Cardiac muscle cell (in vitro differentiated cells and primary cell): Measurements from ENCODE around the gene AHNAK. TPM values are rescaled to one million over a fixed set of nuclear protein-coding genes. Genes with fewer than 3 reads are reported as not detected.

Experiments used
- DNase-seq, 2 donors: peaks; one replicate each; pipeline versions ENCODE4 v3.0.0 to v3.0.0-alpha.2; 2010 to 2017; ENCODE audit warnings: low read depth in 1 of 2, low spot score in 1 of 2
- H3K27ac ChIP-seq: fragments of 200-600 bp; sonication (generic); 2 replicates; pipeline ENCODE4 v1.5.1; 2016
- H3K27me3 ChIP-seq: fragments of 200-600 bp; sonication (generic); 2 replicates; pipeline ENCODE4 v1.6.0; 2016; ENCODE audit warnings: control low read depth
- H3K36me3 ChIP-seq: fragments of 200-600 bp; sonication (generic); 2 replicates; pipeline ENCODE4 v1.5.1; 2016; ENCODE audit warnings: control low read depth
- H3K4me1 ChIP-seq: fragments of 200-600 bp; sonication (generic); 2 replicates; pipeline ENCODE4 v1.8.1; 2017; ENCODE audit warnings: low read depth, mild to moderate bottlenecking, mixed run types
- H3K4me3 ChIP-seq: fragments of 200-600 bp; sonication (generic); 2 replicates; pipeline ENCODE4 v1.5.1; 2016; ENCODE audit warnings: mild to moderate bottlenecking
- H3K9me3 ChIP-seq: fragments of 200-600 bp; sonication (generic); 2 replicates; pipeline ENCODE4 v1.5.1; 2017; ENCODE audit warnings: low read depth, mild to moderate bottlenecking, control low read depth
- CTCF ChIP-seq: IDR thresholded peaks from 2 replicates; pipeline ENCODE4 v1.5.1; 2012; ENCODE audit warnings: low read depth, mild to moderate bottlenecking, low read length
- polyA plus RNA-seq: library from polyadenylated mRNA; unstranded; fragments of >200 nt; fragmentation: Nextera tagmentation; extraction: Ambion mirVana; gene quantifications from 2 replicates; pipeline ENCODE4 v1.2.1, GENCODE V29; 2016
- total RNA-seq: library from RNA; depleted of rRNA; stranded (reverse); fragments of >200 nt; gene quantifications from 2 replicates; pipeline ENCODE4 v1.2.3, GENCODE V29; 2016

Gene AHNAK
- total and polyA plus RNA-seq, 2 experiments from 2014 or later: 13.4 to 77.1 TPM

GRCh38 chr11:62438641-62439040 is 108.0 kb downstream of the AHNAK start:
- H3K4me1 ChIP-seq: no peaks in the 10 kb centered on the region
- no peaks in the 10 kb centered on the region for H3K36me3 ChIP-seq
- DNase-seq: no peak
- no peak overlapping the region for H3K27ac ChIP-seq
- H3K27me3 ChIP-seq: no peaks in the 10 kb centered on the region
- H3K4me3 ChIP-seq: no peak overlapping the region
- no peak for TF ChIP-seq CTCF
- no peaks in the 10 kb centered on the region for H3K9me3 ChIP-seq

- no peaks in the 10 kb centered on the region for H3K9me3 ChIP-seq
Observed at GRCh38 chr11:62437616-62438015, 109.0 kb downstream of the AHNAK start.

GRCh38 chr11:62435846-62436660 is 110.6 kb downstream of the AHNAK start:
- H3K4me1 ChIP-seq: no peaks in the 10 kb centered on the region
- H3K9me3 ChIP-seq: no peaks in the 10 kb centered on the region
- no peak for TF ChIP-seq CTCF
- no peaks in the 10 kb centered on the region for H3K27me3 ChIP-seq
- no peak overlapping the region for H3K4me3 ChIP-seq
- no peak overlapping the region for H3K27ac ChIP-seq
- H3K36me3 ChIP-seq: no peaks in the 10 kb centered on the region
- DNase-seq: no peak

More at GRCh38 chr11:62437616-62438015, 109.0 kb downstream of the AHNAK start:
- no peak overlapping the region for H3K27ac ChIP-seq
- no peak for DNase-seq
- no peak overlapping the region for H3K4me3 ChIP-seq
- H3K27me3 ChIP-seq: no peaks in the 10 kb centered on the region
- TF ChIP-seq CTCF: no peak
- no peaks in the 10 kb centered on the region for H3K4me1 ChIP-seq
- H3K36me3 ChIP-seq: no peaks in the 10 kb centered on the region

GRCh38 chr11:62433904-62434276 is 112.7 kb downstream of the AHNAK start:
- no peak for DNase-seq
- no peaks in the 10 kb centered on the region for H3K27me3 ChIP-seq
- H3K4me3 ChIP-seq: no peak overlapping the region
- no peak for TF ChIP-seq CTCF
- H3K9me3 ChIP-seq: no peaks in the 10 kb centered on the region
- no peaks in the 10 kb centered on the region for H3K36me3 ChIP-seq
- H3K4me1 ChIP-seq: no peaks in the 10 kb centered on the region
- no peak overlapping the region for H3K27ac ChIP-seq

GRCh38 chr11:62433141-62433903 is 113.3 kb downstream of the AHNAK start:
- Histone ChIP-seq H3K4me1 (no peaks in the 10 kb centered on the region), H3K4me3 (no peak overlapping the region), H3K27ac (no peak overlapping the region), H3K27me3 (no peaks in the 10 kb centered on the region), H3K9me3 (no peaks in the 10 kb centered on the region), H3K36me3 (no peaks in the 10 kb centered on the region)
- no peak for TF ChIP-seq CTCF
- DNase-seq: no peak
